ENCODE results near the gene AHNAK.
"Not testable (repeated sequence)": the region's sequence is repeated elsewhere in the genome, so short reads cannot be mapped to it uniquely, and the experiment has no call there.

Gene AHNAK

GRCh38 chr11:62546244-62546928, at the start of gene AHNAK:
AHNAK (minus strand) TSS chr11:62546806; CDS start chr11:62536098, 10,708 bp downstream.
- DNase-seq = peak; percentile 82

GRCh38 chr11:62595124-62595523, 48.5 kb upstream of the AHNAK start:
- no peak for DNase-seq

GRCh38 chr11:62593434-62594044, 46.9 kb upstream of the AHNAK start:
- DNase-seq = peak; percentile 84

- DNase-seq = no peak
Observed at GRCh38 chr11:62592989-62593421, 46.4 kb upstream of the AHNAK start.

GRCh38 chr11:62592146-62592815, 45.7 kb upstream of the AHNAK start:
- no peak for DNase-seq

GRCh38 chr11:62591448-62592145, 45.0 kb upstream of the AHNAK start, which contains the start of gene TUT1:
TUT1 (minus strand) TSS chr11:62591523; CDS start chr11:62591485, 38 bp downstream.
- DNase-seq = peak; percentile 98

GRCh38 chr11:62588966-62589637, 42.5 kb upstream of the AHNAK start:
- DNase-seq = peak; percentile 48

- not testable (repeated sequence) for DNase-seq
Observed at GRCh38 chr11:62585356-62585755, 38.8 kb upstream of the AHNAK start.

- not testable (repeated sequence) for DNase-seq
Observed at GRCh38 chr11:62581735-62582134, 35.1 kb upstream of the AHNAK start.

- no peak for DNase-seq
Observed at GRCh38 chr11:62580959-62581715, 34.5 kb upstream of the AHNAK start.

- no peak for DNase-seq
Observed at GRCh38 chr11:62579252-62579651, 32.6 kb upstream of the AHNAK start.

GRCh38 chr11:62578541-62578940, 31.9 kb upstream of the AHNAK start:
- DNase-seq = no peak

- DNase-seq = no peak
Observed at GRCh38 chr11:62577046-62577714, 30.6 kb upstream of the AHNAK start.

GRCh38 chr11:62575837-62576236, 29.2 kb upstream of the AHNAK start:
- no peak for DNase-seq

- no peak for DNase-seq
Observed at GRCh38 chr11:62575156-62575555, 28.6 kb upstream of the AHNAK start.

GRCh38 chr11:62574363-62575071, 27.9 kb upstream of the AHNAK start:
- DNase-seq = peak; percentile 40

GRCh38 chr11:62573592-62574362, 27.2 kb upstream of the AHNAK start, which contains the start of gene EEF1G:
EEF1G (minus strand) TSS chr11:62573891; CDS start chr11:62573842, 49 bp downstream.
- DNase-seq = peak; percentile 99

GRCh38 chr11:62573006-62573591, 26.5 kb upstream of the AHNAK start:
- peak; percentile 41 for DNase-seq

GRCh38 chr11:62572431-62572830, 25.8 kb upstream of the AHNAK start:
- DNase-seq = no peak
